K562 (cell line): ENCODE data around the gene PRKAG1. TPM values are rescaled to one million over a fixed set of nuclear protein-coding genes. Genes with fewer than 3 reads are reported as not detected.
A peak's percentile ranks its signal among the peaks of the same experiment; 100 is the strongest.

Experiments
- ARHGAP35 ChIP-seq: fragments of 450-650 bp; IDR thresholded peaks from 2 replicates; pipeline ENCODE4 v1.6.1; 2018; ENCODE audit not compliant: partially characterized antibody
- ARNT ChIP-seq, 2 experiments: fragments of 450-650 bp; IDR thresholded peaks; 2 replicates each; pipeline ENCODE4 v1.6.1; 2016; ENCODE audit warnings: mild to moderate bottlenecking in 1 of 2
- E2F1 ChIP-seq: sonication (generic); formaldehyde crosslinking; IDR thresholded peaks from 2 replicates; pipeline ENCODE4 v1.8.1; 2023; ENCODE audit warnings: mild to moderate bottlenecking, missing genetic modification reagents, moderate library complexity
- E2F4 ChIP-seq: sonication (generic); formaldehyde crosslinking; IDR thresholded peaks from 2 replicates; pipeline ENCODE4 v1.8.0; 2022; ENCODE audit warnings: mild to moderate bottlenecking, low read depth, missing genetic modification reagents
- E2F6 ChIP-seq, 2 experiments: IDR thresholded peaks; 2 replicates each; pipeline ENCODE4 v1.6.1; 2011; ENCODE audit warnings: borderline replicate concordance in 1 of 2, control low read depth in 1 of 2, low read depth in 1 of 2, low read length in 1 of 2, mild to moderate bottlenecking in 1 of 2, mixed read lengths in 1 of 2, moderate library complexity in 1 of 2; ENCODE audit not compliant: insufficient read depth in 1 of 2, insufficient read length in 1 of 2, poor library complexity in 1 of 2, severe bottlenecking in 1 of 2; ENCODE audit errors: extremely low read depth in 1 of 2
- EWSR1 ChIP-seq: fragments of 450-650 bp; IDR thresholded peaks from 2 replicates; pipeline ENCODE4 v1.6.1; 2018; ENCODE audit warnings: borderline replicate concordance, mild to moderate bottlenecking, low read depth, moderate library complexity; ENCODE audit not compliant: partially characterized antibody
- GTF2A2 ChIP-seq: IDR thresholded peaks from 2 replicates; pipeline ENCODE4 v1.6.1; 2016; ENCODE audit warnings: mild to moderate bottlenecking, missing genetic modification characterization, missing compliant biosample characterization
- JUN ChIP-seq, 2 experiments: sonication (generic) in 1 of 2; formaldehyde crosslinking in 1 of 2; IDR thresholded peaks; 2 replicates each; pipeline versions ENCODE4 v1.6.1 to v1.8.0; 2012 to 2022; ENCODE audit warnings: borderline replicate concordance in 2 of 2, mild to moderate bottlenecking in 2 of 2, improper control_type of control experiment in 1 of 2, low read depth in 1 of 2, low read length in 1 of 2, missing genetic modification reagents in 1 of 2
- NFXL1 ChIP-seq: fragments of 450-650 bp; formaldehyde crosslinking; IDR thresholded peaks from 2 replicates; pipeline ENCODE4 v1.4.0; 2021; ENCODE audit warnings: mild to moderate bottlenecking
- NRF1 ChIP-seq, 2 experiments: fragments of 450-650 bp; IDR thresholded peaks in 1 of 2; conservative IDR thresholded peaks in 1 of 2; 2 replicates each; pipeline ENCODE4 v1.6.1; 2014; ENCODE audit warnings: mild to moderate bottlenecking in 2 of 2
- RBBP5 ChIP-seq: fragments of 200-600 bp; sonication (generic); IDR thresholded peaks from 2 replicates; pipeline ENCODE4 v1.6.1; 2012; ENCODE audit warnings: borderline replicate concordance, mild to moderate bottlenecking, low read length, control low read depth, inconsistent platforms; ENCODE audit not compliant: insufficient read depth, poor library complexity, severe bottlenecking
- RBM22 ChIP-seq: fragments of 200-400 bp; formaldehyde crosslinking; IDR thresholded peaks from 2 replicates; pipeline ENCODE4 v1.6.1; 2018; ENCODE audit warnings: low read length, low read depth; ENCODE audit not compliant: poor library complexity, severe bottlenecking
- ZFP30 ChIP-seq: fragments of 250-450 bp; sonication (Bioruptor Pico); IDR thresholded peaks from 2 replicates; pipeline ENCODE4 v1.8.0; 2022; ENCODE audit warnings: moderate library complexity, mild to moderate bottlenecking, inconsistent platforms, borderline replicate concordance
- ZNF316 ChIP-seq: fragments of 450-650 bp; IDR thresholded peaks from 2 replicates; pipeline ENCODE4 v1.6.1; 2016
- ZNF41 ChIP-seq: fragments of 250-450 bp; sonication (Bioruptor Pico); conservative IDR thresholded peaks from 2 replicates; pipeline ENCODE4 v1.4.0; 2020; ENCODE audit warnings: mild to moderate bottlenecking
- polyA plus RNA-seq, 8 experiments: library from polyadenylated mRNA; depleted of rRNA in 4 of 8; stranded (reverse) in 5 of 8; unstranded in 3 of 8; fragments of >200 nt; fragmentation: Nextera tagmentation in 2 of 8; fragmentation: Illumina TruSeq in 1 of 8; extraction: Ambion mirVana in 2 of 8; extraction: Trizol in 1 of 8; gene quantifications; 2 replicates each; pipeline versions ENCODE4 v1.2.1 to v1.2.3, GENCODE V29; 2011 to 2014; ENCODE audit warnings: inconsistent platforms in 1 of 8, missing spikeins in 1 of 8
- total RNA-seq, 7 experiments: library from RNA; depleted of rRNA in 6 of 7; stranded (reverse); fragments of >200 nt in 6 of 7; fragmentation: Illumina TruSeq in 2 of 7; extraction: Trizol in 2 of 7; gene quantifications; 2 replicates each; pipeline versions ENCODE4 v1.2.1 to v1.2.3, GENCODE V29; 2011 to 2021; ENCODE audit warnings: low replicate concordance in 1 of 7
- TF ChIP-seq, protein P1 (sequence below): fragments of 250-450 bp; sonication (Bioruptor Pico); IDR thresholded peaks from 2 replicates; pipeline ENCODE4 v1.8.0; 2022; ENCODE audit warnings: moderate library complexity, mild to moderate bottlenecking, inconsistent platforms

Gene PRKAG1
- total and polyA plus RNA-seq, 9 of the 15 experiments (the other 6 are each of a cell fraction or from before 2014, with no cell fraction given): 51.1 to 126 (median 79.1) TPM

GRCh38 chr12:49018261-49019119, at the start of gene PRKAG1 (continued):
- no peak for TF ChIP-seq EWSR1
- TF ChIP-seq RBBP5: peak; percentile 34
- TF ChIP-seq ZNF41 (CRISPR knock-in tag): no peak
- no peak for TF ChIP-seq ZFP30 (CRISPR knock-in tag)
- TF ChIP-seq E2F4 (CRISPR knock-in tag): no peak; the same call in 1 of the 2 replicates
- TF ChIP-seq NRF1 (conservative IDR thresholded peaks at IDR 0.05 in 1 of 2, IDR thresholded peaks at IDR 0.05 in 1 of 2): peak in 1 of 2 experiments; percentile 25; a peak in 2 of 4 replicates
- no peak for TF ChIP-seq ZNF316
- peak; percentile 43; the same call in 1 of the 2 replicates for TF ChIP-seq JUN (IDR thresholded peaks at IDR 0.05; ENCODE audit: borderline replicate concordance, low read depth, low read length)
- TF ChIP-seq JUN (CRISPR knock-in tag; IDR thresholded peaks at IDR 0.05; ENCODE audit: borderline replicate concordance): peak; percentile 62; the same call in 1 of the 2 replicates
- no peak for TF ChIP-seq RBM22
- TF ChIP-seq ARHGAP35: no peak
- peak; percentile 52; the same call in 1 of the 2 replicates for TF ChIP-seq E2F1 (CRISPR knock-in tag)
- TF ChIP-seq ARNT (IDR thresholded peaks at IDR 0.05): no peak
- TF ChIP-seq E2F6 (IDR thresholded peaks at IDR 0.05; ENCODE audit: borderline replicate concordance in 1 of 2, extremely low read depth in 1 of 2, insufficient read depth in 1 of 2, insufficient read length in 1 of 2, low read depth in 1 of 2, low read length in 1 of 2, poor library complexity in 1 of 2, severe bottlenecking in 1 of 2): peak; percentile 38 to 85
- no peak for TF ChIP-seq NFXL1 (CRISPR knock-in tag)
- TF ChIP-seq, protein P1, sequence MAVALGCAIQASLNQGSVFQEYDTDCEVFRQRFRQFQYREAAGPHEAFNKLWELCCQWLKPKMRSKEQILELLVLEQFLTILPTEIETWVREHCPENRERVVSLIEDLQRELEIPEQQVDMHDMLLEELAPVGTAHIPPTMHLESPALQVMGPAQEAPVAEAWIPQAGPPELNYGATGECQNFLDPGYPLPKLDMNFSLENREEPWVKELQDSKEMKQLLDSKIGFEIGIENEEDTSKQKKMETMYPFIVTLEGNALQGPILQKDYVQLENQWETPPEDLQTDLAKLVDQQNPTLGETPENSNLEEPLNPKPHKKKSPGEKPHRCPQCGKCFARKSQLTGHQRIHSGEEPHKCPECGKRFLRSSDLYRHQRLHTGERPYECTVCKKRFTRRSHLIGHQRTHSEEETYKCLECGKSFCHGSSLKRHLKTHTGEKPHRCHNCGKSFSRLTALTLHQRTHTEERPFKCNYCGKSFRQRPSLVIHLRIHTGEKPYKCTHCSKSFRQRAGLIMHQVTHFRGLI: no peak
- no peak for TF ChIP-seq GTF2A2 (tag)
